Esophagus (tissue), 2 donors: Measurements from ENCODE around the gene SERP2. TPM values are rescaled to one million over a fixed set of nuclear protein-coding genes. Genes with fewer than 3 reads are reported as not detected.

Experiments used
- H3K27ac ChIP-seq, 2 donors: one replicate each; pipeline ENCODE4 v1.5.1; 2013; ENCODE audit warnings: low read depth in 2 of 2, mild to moderate bottlenecking in 2 of 2, inconsistent platforms in 1 of 2, low read length in 1 of 2, moderate library complexity in 1 of 2
- H3K27me3 ChIP-seq, 2 donors: one replicate each; pipeline ENCODE4 v1.6.1; 2013; ENCODE audit warnings: low read length in 2 of 2, control low read depth in 1 of 2, mild to moderate bottlenecking in 1 of 2; ENCODE audit not compliant: insufficient read depth in 2 of 2, control insufficient read depth in 1 of 2
- H3K36me3 ChIP-seq, 2 donors: one replicate each; pipeline ENCODE4 v1.6.1; 2013; ENCODE audit warnings: low read length in 1 of 2; ENCODE audit not compliant: control insufficient read depth in 2 of 2, insufficient read depth in 2 of 2
- H3K4me1 ChIP-seq, 2 donors: one replicate each; pipeline ENCODE4 v1.6.1; 2013; ENCODE audit warnings: low read length in 1 of 2; ENCODE audit not compliant: control insufficient read depth in 2 of 2, insufficient read depth in 2 of 2
- H3K4me3 ChIP-seq, 2 donors: one replicate each; pipeline ENCODE4 v1.5.1; 2013; ENCODE audit warnings: low read length in 2 of 2, mild to moderate bottlenecking in 2 of 2, low read depth in 1 of 2, moderate library complexity in 1 of 2
- H3K9me3 ChIP-seq, 2 donors: one replicate each; pipeline ENCODE4 v1.6.1; 2013; ENCODE audit warnings: mild to moderate bottlenecking in 2 of 2, low read depth in 1 of 2, low read length in 1 of 2, moderate library complexity in 1 of 2; ENCODE audit not compliant: control insufficient read depth in 2 of 2, insufficient read depth in 1 of 2
- WGBS, 2 donors: extraction: QIAGEN DNeasy Blood & Tissue Kit; methylation state at CpG; one replicate each; pipeline ENCODE4 v1.1.7; 2013; 5-methylcytosine and 5-hydroxymethylcytosine counted together
- polyA plus RNA-seq, 2 donors: library from polyadenylated mRNA; stranded (reverse); fragments of 200-250 nt; gene quantifications; one replicate each; pipeline ENCODE4 v1.2.3, GENCODE V29; 2013
- donor health status: healthy with polysubstance abuse.
- donor health status: Bipolar disorder and iron deficiency.

SERP2 gene
- polyA plus RNA-seq, 2 donors = 0.83 to 1.8 TPM

DNA sequence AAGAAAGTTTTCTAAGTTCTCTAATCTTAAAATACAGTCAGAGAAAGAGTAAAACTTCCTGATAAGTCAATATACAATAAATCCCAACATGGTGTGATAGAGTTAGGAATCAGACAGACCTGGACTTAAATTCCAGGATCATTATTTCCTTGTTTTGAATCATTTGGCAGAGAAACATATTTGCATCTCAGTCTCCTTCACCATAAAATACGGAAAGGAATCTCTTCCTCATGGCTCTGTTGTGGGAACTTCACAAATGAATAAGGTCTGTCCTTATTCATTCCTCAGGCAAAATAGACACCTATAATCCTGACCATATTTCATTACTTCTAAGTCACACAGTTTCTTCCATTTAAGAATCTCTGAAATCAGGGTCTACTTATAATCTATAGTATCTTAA, 19.3 kb upstream of the SERP2 start:
- no peaks in the 10 kb centered on the region for H3K4me1 ChIP-seq
- no peak overlapping the region for H3K27ac ChIP-seq
- H3K4me3 ChIP-seq = no peak overlapping the region
- no peaks in the 10 kb centered on the region for H3K27me3 ChIP-seq
- 79 to 83% methylated on average over 1 of the region's 1 CpG for WGBS, 2 donors
- no peaks in the 10 kb centered on the region for H3K9me3 ChIP-seq
- no peaks in the 10 kb centered on the region for H3K36me3 ChIP-seq

DNA sequence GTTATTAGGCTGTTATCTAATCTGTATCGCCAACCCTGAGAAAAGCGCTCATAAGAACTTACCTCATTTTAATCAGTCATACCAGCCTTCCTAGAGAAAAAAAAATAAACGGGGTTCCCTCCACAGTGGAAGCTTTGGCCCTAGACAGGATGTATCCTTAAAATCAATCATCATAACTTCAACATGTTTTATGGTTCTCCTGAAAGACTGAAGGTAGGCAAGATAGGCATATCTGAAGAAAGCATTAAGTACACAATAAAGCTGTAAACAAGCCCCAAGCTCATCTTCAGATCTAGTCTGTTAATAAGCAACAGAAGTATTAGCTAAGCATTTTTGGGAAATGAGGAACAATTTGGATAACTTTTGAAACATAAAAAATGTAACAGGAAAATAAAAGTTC, 18.7 kb upstream of the SERP2 start:
- H3K27ac ChIP-seq = no peak overlapping the region
- H3K36me3 ChIP-seq = no peaks in the 10 kb centered on the region
- H3K27me3 ChIP-seq = no peaks in the 10 kb centered on the region
- H3K9me3 ChIP-seq = no peaks in the 10 kb centered on the region
- no peak overlapping the region for H3K4me3 ChIP-seq
- 56 to 75% methylated on average over 3 of the region's 3 CpGs for WGBS, 2 donors
- no peaks in the 10 kb centered on the region for H3K4me1 ChIP-seq

DNA sequence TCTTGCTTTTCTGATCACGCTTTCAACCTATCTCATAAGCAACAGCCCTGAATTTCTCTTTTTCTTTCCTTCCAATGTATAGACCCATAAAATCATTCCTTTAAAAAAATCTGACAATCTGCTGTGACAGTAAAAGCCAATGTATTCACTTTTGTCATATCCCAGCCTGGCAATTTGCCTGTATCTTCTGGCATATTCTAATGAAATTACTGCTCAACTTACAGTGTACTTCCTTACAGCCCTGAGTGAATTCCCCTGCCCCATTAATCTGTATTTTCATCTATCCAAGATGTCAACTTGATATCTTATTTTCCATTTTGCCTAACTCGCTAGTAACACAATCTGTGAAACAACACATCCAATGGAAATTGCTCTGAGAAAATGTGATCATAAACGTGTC, 18.0 kb upstream of the SERP2 start:
- Histone ChIP-seq H3K27me3 (no peaks in the 10 kb centered on the region), H3K36me3 (no peaks in the 10 kb centered on the region), H3K27ac (no peak overlapping the region), H3K4me3 (no peak overlapping the region), H3K9me3 (no peaks in the 10 kb centered on the region), H3K4me1 (no peaks in the 10 kb centered on the region)
- WGBS, 2 donors = 80 to 83% methylated on average over 3 of the region's 3 CpGs

GRCh38 chr13:44359983-44360375, 13.6 kb upstream of the SERP2 start:
- no peaks in the 10 kb centered on the region for H3K27me3 ChIP-seq
- no peak overlapping the region for H3K4me3 ChIP-seq
- no peaks in the 10 kb centered on the region for H3K4me1 ChIP-seq
- 76 to 81% methylated on average over 1 of the region's 1 CpG for WGBS, 2 donors
- H3K27ac ChIP-seq = no peak overlapping the region
- no peaks in the 10 kb centered on the region for H3K36me3 ChIP-seq
- H3K9me3 ChIP-seq = no peaks in the 10 kb centered on the region

GRCh38 chr13:44362394-44363040, 11.1 kb upstream of the SERP2 start:
- Histone ChIP-seq H3K9me3 (no peaks in the 10 kb centered on the region), H3K4me3 (no peak overlapping the region), H3K27me3 (no peaks in the 10 kb centered on the region), H3K36me3 (no peaks in the 10 kb centered on the region), H3K27ac (no peak overlapping the region), H3K4me1 (no peaks in the 10 kb centered on the region)
- WGBS, 2 donors = 78% methylated on average over 11 of the region's 11 CpGs

GRCh38 chr13:44363631-44364344, 9.8 kb upstream of the SERP2 start:
- H3K27me3 ChIP-seq = no peaks in the 10 kb centered on the region
- no peak overlapping the region for H3K27ac ChIP-seq
- WGBS, 2 donors = 75 to 78% methylated on average over 11 of the region's 11 CpGs
- no peaks in the 10 kb centered on the region for H3K36me3 ChIP-seq
- no peaks in the 10 kb centered on the region for H3K9me3 ChIP-seq
- no peak overlapping the region for H3K4me3 ChIP-seq
- no peaks in the 10 kb centered on the region for H3K4me1 ChIP-seq

- 84 to 87% methylated on average over 6 of the region's 6 CpGs for WGBS, 2 donors
- no peak overlapping the region for H3K27ac ChIP-seq
- H3K4me3 ChIP-seq = no peak overlapping the region
- H3K9me3 ChIP-seq = no peaks in the 10 kb centered on the region
- H3K4me1 ChIP-seq = no peaks in the 10 kb centered on the region
- H3K27me3 ChIP-seq = no peaks in the 10 kb centered on the region
- H3K36me3 ChIP-seq = no peaks in the 10 kb centered on the region
These were observed 9.2 kb upstream of the SERP2 start for GRCh38 chr13:44364345-44365000.

DNA sequence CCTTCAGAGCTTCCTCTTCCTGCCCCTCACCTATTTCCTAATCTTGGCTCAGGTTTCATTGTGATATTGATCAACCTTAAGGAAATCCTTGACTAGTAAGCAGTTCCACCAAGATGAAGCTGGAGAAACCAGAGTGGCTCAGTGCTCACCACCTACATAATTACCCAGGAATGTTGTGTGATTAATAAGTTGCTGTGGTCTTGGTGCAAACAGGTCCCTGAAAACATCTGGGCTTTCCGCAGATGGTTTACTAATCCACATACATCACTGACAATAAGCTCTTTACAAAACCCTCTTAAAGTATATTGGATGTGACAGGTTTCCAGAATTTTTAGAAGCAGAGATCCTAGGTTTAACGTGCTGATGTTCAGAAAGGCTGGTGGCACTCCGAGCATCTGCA, 8.6 kb upstream of the SERP2 start:
- WGBS, 2 donors = 90 to 91% methylated on average over 3 of the region's 3 CpGs
- Histone ChIP-seq H3K36me3 (no peaks in the 10 kb centered on the region), H3K9me3 (no peaks in the 10 kb centered on the region), H3K4me1 (no peaks in the 10 kb centered on the region), H3K27ac (no peak overlapping the region), H3K4me3 (no peak overlapping the region), H3K27me3 (no peaks in the 10 kb centered on the region)

DNA sequence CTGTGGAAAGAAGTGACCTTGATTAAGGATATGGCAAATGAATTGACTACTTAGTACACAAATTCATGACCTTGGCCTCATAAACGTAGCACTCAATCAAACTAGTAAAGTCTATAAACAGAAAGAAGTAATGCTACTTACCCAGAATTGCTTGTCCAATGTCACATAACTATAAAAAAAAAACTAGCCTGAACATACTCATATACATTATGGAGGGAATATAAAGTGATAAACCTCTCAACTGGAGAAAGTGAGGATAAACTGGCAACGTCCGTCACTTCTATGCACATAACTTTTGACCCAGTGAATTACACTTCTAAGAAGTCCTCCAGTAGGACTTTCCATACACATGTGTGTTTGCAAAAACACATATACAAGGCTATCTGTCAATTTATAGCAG, 7.7 kb upstream of the SERP2 start:
- no peak overlapping the region for H3K27ac ChIP-seq
- H3K36me3 ChIP-seq = no peaks in the 10 kb centered on the region

More for the DNA sequence above, 7.7 kb upstream of the SERP2 start:
- Histone ChIP-seq H3K4me3 (no peak overlapping the region), H3K4me1 (no peaks in the 10 kb centered on the region), H3K9me3 (no peaks in the 10 kb centered on the region), H3K27me3 (no peaks in the 10 kb centered on the region)
- 80 to 84% methylated on average over 3 of the region's 3 CpGs for WGBS, 2 donors
